Measurements from ENCODE around the gene TMPRSS11A.

Gene TMPRSS11A

GRCh38 chr4:67963356-67963755 is at the start of gene TMPRSS11A:
TSS of gene TMPRSS11A (minus strand) at chr4:67963493. CDS start at chr4:67963393, 100 bp downstream.
- H3K4me3 ChIP-seq (ENCODE audit: low read depth, low read length) = no peak within 1 kb of the TSS
- no peak for DNase-seq (ENCODE audit: low read depth)
- TF ChIP-seq MYC (IDR thresholded peaks at IDR 0.05; ENCODE audit: low read depth, low read length) = no peak
- no peak for TF ChIP-seq MAX (IDR thresholded peaks at IDR 0.05; ENCODE audit: low read depth, low read length)
- no peak for TF ChIP-seq CTCF (IDR thresholded peaks at IDR 0.05; ENCODE audit: low read depth, low read length)
- TF ChIP-seq POLR2A (IDR thresholded peaks at IDR 0.05; ENCODE audit: extremely low read depth, insufficient read length) = no peak

DNA sequence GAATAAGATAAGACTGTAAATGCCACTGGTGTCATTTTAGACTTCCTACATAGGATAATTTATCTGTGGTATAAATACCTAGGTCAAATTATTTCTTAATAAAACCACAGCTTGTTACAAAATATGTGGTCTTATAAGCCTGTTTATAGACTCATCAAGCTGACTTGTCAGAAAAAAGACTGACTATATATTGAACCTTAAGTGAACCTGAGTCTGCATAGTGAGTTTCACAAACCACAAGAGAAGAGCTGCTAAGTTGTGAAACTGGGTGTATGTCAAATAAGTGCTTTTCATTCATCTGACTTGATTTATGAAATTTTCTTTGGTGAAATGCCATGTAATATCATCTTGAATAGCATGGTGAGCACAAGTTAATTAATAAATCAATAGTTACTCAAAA is 48.4 kb upstream of the TMPRSS11A start:
- no peak overlapping the region for H3K4me3 ChIP-seq (ENCODE audit: low read depth, low read length)
- DNase-seq (ENCODE audit: low read depth) = no peak
- TF ChIP-seq MAX (IDR thresholded peaks at IDR 0.05; ENCODE audit: low read depth, low read length) (no peak), MYC (IDR thresholded peaks at IDR 0.05; ENCODE audit: low read depth, low read length) (no peak), POLR2A (IDR thresholded peaks at IDR 0.05; ENCODE audit: extremely low read depth, insufficient read length) (no peak), CTCF (IDR thresholded peaks at IDR 0.05; ENCODE audit: low read depth, low read length) (no peak)

- no peak for DNase-seq (ENCODE audit: low read depth)
- no peak overlapping the region for H3K4me3 ChIP-seq (ENCODE audit: low read depth, low read length)
- TF ChIP-seq MYC (IDR thresholded peaks at IDR 0.05; ENCODE audit: low read depth, low read length) (no peak), POLR2A (IDR thresholded peaks at IDR 0.05; ENCODE audit: extremely low read depth, insufficient read length) (no peak), MAX (IDR thresholded peaks at IDR 0.05; ENCODE audit: low read depth, low read length) (no peak), CTCF (IDR thresholded peaks at IDR 0.05; ENCODE audit: low read depth, low read length) (no peak)
Observed at GRCh38 chr4:68002906-68003305, 39.6 kb upstream of the TMPRSS11A start.

- DNase-seq (ENCODE audit: low read depth) = no peak
- no peak overlapping the region for H3K4me3 ChIP-seq (ENCODE audit: low read depth, low read length)
- no peak for TF ChIP-seq CTCF (IDR thresholded peaks at IDR 0.05; ENCODE audit: low read depth, low read length)
- no peak for TF ChIP-seq MYC (IDR thresholded peaks at IDR 0.05; ENCODE audit: low read depth, low read length)
Observed at GRCh38 chr4:67996127-67996526, 32.8 kb upstream of the TMPRSS11A start.

- TF ChIP-seq MAX (IDR thresholded peaks at IDR 0.05; ENCODE audit: low read depth, low read length) (no peak), MYC (IDR thresholded peaks at IDR 0.05; ENCODE audit: low read depth, low read length) (no peak), POLR2A (IDR thresholded peaks at IDR 0.05; ENCODE audit: extremely low read depth, insufficient read length) (no peak), CTCF (IDR thresholded peaks at IDR 0.05; ENCODE audit: low read depth, low read length) (no peak)
- no peak for DNase-seq (ENCODE audit: low read depth)
- no peak overlapping the region for H3K4me3 ChIP-seq (ENCODE audit: low read depth, low read length)
Observed at GRCh38 chr4:67988991-67989390, 25.7 kb upstream of the TMPRSS11A start.

DNA sequence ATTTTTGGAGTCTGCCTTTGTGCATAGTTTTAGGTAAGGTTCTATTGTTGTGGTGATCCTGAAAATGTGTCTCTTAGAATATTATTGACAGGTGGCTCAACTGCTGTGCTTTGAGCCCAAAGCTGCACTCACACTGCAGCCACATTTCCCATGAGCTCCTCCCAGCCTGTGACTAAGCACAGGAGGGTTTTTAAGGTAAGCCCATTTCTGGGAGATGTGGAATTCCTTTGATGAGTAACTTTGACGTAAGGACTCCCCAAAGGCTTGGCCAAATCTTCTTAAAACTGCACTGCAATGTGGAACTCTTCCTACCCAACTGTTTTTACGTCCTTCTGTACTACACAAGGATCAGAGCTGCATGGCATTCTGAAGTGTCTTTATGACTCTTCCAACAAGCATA is 20.0 kb upstream of the TMPRSS11A start:
- no peak for TF ChIP-seq CTCF (IDR thresholded peaks at IDR 0.05; ENCODE audit: low read depth, low read length)
- TF ChIP-seq POLR2A (IDR thresholded peaks at IDR 0.05; ENCODE audit: extremely low read depth, insufficient read length) = no peak
- TF ChIP-seq MYC (IDR thresholded peaks at IDR 0.05; ENCODE audit: low read depth, low read length) = no peak
- TF ChIP-seq MAX (IDR thresholded peaks at IDR 0.05; ENCODE audit: low read depth, low read length) = no peak
- DNase-seq (ENCODE audit: low read depth) = no peak
- no peak overlapping the region for H3K4me3 ChIP-seq (ENCODE audit: low read depth, low read length)
